Measurements from ENCODE around the gene PTPN3.

GRCh38 chr9:109351032-109351431 lies 147.1 kb downstream of the PTPN3 start:
- TF ChIP-seq ESRRA (IDR thresholded peaks at IDR 0.05; ENCODE audit: borderline replicate concordance, low read length) (no peak), HOXA7 (CRISPR knock-in tag; IDR thresholded peaks at IDR 0.05) (no peak), ZC3H11A (IDR thresholded peaks at IDR 0.05) (no peak), RCOR1 (IDR thresholded peaks at IDR 0.05; ENCODE audit: low read depth, low read length) (no peak), CTCF (IDR thresholded peaks at IDR 0.05) (no peak), EHMT2 (IDR thresholded peaks at IDR 0.05; ENCODE audit: low read depth) (no peak), CHD2 (IDR thresholded peaks at IDR 0.05; ENCODE audit: low read length, partially characterized antibody) (no peak), RAD21 (conservative IDR thresholded peaks at IDR 0.05 in 1 of 2, IDR thresholded peaks at IDR 0.05 in 1 of 2) (no peak)
